GM21515 (cell line): ENCODE data around the gene LRP1.

Experiments used
- ATAC-seq: cut with Tn5 transposase; IDR thresholded peaks from one replicate; pipeline ENCODE4 v1.9.1; 2021; ENCODE audit not compliant: unreplicated experiment

Gene LRP1

DNA sequence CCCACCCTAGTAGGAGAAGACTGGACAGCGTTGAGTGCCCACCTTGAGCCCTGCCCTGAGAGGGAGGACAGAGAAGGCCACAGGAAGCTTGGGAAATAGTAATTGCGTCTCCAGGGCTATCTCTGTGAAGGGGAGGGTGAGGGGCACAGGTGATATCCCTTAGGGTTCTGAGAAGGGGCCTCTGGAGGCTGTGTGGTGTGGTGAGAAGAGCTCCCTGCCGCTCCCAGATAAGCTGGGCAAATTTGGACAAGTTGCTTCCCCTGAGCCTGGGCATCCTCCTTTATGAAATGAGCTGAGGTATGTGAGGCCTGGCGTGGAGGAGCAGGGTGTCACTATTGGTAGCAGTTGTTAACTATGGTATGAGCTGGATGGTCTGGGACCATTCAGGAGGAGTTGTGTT, 42.6 kb downstream of the LRP1 start:
- ATAC-seq: no peak

DNA sequence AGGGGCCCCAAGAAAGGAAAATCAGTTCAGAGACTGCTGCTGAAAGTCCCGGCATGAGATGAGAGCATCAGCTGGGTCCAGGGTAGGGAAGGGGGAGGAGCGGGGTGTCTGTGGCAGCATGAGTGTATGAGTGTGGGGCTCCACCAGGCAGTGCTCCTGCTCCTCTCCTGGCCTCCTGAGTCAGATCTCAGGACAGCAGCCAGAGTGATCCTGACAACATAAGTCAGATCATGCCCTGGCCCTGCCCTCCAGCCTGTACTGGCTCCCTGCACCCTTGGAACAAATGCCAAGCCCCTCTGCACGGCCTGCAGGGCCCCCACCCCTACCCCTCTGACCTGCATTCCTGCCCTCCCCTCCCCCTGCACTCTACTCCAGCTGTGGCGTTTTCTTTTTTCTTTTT, 43.4 kb downstream of the LRP1 start:
- ATAC-seq: no peak

DNA sequence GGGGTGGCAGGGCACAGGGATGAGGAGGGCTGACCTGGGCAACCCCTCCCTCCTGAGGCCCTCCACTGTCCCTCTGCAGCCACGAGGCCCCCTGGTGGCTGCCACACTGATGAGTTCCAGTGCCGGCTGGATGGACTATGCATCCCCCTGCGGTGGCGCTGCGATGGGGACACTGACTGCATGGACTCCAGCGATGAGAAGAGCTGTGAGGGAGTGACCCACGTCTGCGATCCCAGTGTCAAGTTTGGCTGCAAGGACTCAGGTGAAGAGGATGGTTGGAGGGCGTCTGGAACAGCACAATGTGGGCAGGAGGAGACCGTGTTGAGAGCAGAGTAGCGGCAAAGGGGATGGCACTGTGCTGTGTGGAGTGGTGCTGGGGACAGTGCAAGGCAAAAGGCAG, 44.8 kb downstream of the LRP1 start:
- no peak for ATAC-seq

DNA sequence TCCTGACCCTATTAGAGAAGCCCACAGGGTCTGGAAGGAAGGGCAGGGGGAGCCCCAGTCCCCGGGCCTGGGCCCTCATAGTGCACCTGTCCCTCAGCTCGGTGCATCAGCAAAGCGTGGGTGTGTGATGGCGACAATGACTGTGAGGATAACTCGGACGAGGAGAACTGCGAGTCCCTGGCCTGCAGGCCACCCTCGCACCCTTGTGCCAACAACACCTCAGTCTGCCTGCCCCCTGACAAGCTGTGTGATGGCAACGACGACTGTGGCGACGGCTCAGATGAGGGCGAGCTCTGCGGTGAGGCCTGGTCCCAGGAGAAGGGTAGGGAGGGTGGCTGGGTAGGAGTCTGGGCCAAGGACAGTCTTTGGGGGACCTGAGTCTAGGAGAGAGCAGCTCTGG, 45.4 kb downstream of the LRP1 start:
- ATAC-seq: no peak

DNA sequence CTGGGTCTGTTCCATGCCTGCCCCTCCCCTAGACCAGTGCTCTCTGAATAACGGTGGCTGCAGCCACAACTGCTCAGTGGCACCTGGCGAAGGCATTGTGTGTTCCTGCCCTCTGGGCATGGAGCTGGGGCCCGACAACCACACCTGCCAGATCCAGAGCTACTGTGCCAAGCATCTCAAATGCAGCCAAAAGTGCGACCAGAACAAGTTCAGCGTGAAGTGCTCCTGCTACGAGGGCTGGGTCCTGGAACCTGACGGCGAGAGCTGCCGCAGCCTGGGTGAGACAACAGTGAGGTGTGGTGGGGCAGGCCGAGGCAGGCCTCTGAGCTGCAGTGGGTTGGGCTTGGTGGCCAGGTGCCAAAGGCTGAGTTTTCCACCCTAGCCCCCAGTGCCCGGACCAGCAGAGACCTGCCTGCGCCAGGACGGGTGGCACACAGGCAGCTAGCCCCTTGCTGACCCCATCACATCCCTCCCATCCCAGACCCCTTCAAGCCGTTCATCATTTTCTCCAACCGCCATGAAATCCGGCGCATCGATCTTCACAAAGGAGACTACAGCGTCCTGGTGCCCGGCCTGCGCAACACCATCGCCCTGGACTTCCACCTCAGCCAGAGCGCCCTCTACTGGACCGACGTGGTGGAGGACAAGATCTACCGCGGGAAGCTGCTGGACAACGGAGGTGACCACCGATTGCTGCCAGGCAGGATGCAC, 47.3 kb downstream of the LRP1 start:
- ATAC-seq: no peak

DNA sequence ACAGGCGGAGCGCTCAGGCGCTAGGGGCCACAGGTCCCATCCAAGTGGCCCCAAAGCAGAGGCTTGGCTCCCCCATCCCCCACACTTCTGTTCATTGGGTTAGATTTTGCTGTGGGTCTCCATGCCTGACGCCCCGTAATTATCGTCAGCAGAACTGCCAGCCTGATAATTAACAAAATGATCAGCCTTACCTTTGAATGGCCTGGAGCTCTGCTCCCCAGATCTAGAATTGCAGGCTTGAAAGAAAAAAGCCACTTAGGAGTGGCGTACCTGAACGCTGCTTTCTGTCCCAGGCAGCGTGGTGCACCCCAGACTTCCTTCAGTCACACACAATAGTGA, 47.8 kb downstream of the LRP1 start:
- ATAC-seq: no peak

DNA sequence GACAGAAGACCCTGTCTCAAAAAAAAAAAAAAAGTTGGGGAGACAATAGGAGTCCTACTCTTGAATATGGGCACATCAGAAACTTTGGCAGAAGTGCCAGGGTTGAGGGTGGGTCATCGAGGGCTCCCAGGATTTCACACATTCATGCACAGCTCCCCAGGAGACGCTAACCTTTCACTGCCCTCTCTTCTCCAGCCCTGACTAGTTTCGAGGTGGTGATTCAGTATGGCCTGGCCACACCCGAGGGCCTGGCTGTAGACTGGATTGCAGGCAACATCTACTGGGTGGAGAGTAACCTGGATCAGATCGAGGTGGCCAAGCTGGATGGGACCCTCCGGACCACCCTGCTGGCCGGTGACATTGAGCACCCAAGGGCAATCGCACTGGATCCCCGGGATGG, 48.6 kb downstream of the LRP1 start:
- ATAC-seq: no peak

DNA sequence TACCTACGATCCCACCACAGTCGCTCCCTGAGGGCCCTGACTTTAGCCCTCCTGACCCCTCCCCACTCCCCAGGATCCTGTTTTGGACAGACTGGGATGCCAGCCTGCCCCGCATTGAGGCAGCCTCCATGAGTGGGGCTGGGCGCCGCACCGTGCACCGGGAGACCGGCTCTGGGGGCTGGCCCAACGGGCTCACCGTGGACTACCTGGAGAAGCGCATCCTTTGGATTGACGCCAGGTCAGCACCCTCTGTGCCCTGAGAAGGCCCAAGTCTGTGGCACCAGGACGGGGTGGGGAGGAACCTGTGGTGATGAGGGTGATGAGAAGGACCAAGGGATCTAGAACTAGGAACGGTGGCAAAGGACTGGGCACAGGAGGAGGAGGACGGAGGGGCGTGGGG, 49.1 kb downstream of the LRP1 start:
- no peak for ATAC-seq

DNA sequence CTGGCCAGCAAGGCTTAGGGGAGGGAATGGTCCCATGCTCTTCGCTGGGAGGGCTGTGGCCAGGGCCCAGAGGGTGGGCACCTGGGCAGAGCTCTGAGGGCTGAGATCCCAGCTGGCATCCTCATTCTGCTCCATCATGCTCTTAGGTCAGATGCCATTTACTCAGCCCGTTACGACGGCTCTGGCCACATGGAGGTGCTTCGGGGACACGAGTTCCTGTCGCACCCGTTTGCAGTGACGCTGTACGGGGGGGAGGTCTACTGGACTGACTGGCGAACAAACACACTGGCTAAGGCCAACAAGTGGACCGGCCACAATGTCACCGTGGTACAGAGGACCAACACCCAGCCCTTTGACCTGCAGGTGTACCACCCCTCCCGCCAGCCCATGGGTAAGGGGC, 49.9 kb downstream of the LRP1 start:
- ATAC-seq: no peak

DNA sequence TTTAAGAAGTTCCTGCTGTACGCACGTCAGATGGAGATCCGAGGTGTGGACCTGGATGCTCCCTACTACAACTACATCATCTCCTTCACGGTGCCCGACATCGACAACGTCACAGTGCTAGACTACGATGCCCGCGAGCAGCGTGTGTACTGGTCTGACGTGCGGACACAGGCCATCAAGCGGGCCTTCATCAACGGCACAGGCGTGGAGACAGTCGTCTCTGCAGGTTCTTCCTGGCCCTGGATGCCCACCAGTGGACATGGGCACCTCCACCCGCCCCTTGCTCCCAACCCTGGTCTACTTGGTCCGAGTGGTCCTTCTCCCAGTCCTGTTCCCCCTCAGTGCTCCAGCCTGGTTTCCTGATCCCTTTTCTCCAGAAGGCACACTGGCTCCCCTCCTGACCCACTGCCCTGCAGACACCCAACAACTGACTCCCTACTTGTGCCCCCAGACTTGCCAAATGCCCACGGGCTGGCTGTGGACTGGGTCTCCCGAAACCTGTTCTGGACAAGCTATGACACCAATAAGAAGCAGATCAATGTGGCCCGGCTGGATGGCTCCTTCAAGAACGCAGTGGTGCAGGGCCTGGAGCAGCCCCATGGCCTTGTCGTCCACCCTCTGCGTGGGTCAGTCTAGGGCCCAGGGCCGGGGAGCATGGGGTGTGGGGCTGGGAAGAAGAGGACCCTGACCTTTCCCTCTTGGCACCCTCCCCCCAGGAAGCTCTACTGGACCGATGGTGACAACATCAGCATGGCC, 51.2 kb downstream of the LRP1 start:
- no peak for ATAC-seq

DNA sequence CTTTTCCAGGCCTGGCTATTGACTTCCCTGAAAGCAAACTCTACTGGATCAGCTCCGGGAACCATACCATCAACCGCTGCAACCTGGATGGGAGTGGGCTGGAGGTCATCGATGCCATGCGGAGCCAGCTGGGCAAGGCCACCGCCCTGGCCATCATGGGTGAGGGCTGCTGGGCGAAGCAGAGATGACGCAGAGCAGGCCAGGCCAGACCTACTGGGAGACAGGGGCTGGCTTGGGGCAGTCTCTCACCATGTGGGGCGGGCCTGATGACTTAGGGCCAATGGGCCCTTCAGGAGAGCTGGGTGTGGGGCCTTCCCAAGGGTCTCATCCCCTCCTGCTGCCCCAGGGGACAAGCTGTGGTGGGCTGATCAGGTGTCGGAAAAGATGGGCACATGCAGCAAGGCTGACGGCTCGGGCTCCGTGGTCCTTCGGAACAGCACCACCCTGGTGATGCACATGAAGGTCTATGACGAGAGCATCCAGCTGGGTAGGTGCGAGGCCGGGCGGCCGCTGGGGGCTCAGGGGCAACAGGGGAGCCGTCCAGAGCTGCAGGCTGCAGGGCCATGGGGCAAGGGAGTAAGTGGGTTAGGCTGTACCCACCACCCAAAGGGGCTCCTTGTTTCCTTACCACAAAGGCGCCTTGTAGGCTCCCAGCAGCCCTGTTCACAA, 52.2 kb downstream of the LRP1 start:
- ATAC-seq: no peak

DNA sequence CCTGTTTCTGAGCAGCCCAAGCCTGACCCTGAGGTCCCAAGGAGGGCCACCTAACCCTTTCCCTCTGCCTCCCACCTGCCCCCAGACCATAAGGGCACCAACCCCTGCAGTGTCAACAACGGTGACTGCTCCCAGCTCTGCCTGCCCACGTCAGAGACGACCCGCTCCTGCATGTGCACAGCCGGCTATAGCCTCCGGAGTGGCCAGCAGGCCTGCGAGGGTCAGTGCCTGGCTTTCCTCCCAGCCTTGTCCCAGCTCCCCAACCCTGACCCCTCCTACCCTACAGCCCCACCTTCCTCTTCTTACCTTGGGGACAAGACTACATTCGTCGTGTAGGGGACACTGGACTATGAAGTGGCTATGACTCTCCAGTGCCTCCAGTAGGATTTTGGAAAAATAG, 52.8 kb downstream of the LRP1 start:
- ATAC-seq: no peak

DNA sequence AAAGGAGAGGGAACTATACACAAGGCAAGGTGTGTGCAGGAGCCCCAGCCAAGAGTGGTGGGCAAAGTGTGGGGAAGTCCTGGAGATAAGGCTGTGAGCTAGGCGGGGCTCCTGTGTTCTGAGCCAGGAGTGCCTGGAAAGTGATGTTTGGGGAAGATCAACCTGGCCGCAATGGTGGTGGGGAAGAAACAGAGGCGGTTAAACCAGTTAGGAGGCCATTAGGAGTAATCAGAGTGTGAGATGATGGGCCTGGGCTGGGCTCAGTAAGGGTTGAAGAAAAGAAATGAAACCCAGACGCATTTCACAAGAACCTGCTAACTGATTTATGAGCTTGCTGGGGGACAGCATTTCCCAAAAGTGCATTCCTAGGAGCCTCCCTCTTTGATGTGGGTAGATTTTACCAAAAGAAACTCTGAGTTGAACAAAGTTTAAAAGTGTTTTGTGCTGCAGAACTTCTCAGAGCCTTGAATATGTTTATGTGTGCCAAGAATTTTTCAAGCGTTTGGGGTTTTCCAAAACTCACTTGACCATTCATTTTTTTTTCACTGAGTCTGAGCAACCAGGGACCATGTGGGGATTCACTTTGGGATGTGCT, 53.4 kb downstream of the LRP1 start:
- no peak for ATAC-seq

DNA sequence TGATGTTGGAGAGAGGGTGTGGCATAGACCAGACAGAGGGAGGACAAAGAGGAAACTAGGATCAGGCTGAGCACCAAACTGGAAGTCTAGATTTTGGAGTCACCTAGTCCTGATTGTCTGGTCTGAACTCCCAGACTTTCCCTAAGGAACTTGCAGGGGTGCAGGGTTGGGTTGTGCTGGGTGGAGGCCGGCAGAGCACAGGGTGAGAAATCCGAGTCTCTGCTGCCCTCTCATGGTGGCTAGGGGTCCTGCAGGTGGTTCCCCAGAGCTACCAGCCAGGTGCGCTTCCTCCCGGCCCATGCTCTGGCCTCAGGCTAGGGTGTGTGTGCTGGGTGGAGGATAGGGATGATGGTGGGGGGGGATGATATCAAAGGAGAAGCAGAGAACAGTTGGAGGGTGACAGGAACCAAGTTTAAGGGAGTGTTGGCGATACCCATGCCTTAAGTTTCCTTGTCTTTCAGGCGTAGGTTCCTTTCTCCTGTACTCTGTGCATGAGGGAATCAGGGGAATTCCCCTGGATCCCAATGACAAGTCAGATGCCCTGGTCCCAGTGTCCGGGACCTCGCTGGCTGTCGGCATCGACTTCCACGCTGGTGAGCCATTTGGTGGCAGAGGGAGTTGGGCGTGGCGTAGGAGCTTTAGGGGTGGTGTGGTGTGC, 54.8 kb downstream of the LRP1 start:
- peak; percentile 82 for ATAC-seq

DNA sequence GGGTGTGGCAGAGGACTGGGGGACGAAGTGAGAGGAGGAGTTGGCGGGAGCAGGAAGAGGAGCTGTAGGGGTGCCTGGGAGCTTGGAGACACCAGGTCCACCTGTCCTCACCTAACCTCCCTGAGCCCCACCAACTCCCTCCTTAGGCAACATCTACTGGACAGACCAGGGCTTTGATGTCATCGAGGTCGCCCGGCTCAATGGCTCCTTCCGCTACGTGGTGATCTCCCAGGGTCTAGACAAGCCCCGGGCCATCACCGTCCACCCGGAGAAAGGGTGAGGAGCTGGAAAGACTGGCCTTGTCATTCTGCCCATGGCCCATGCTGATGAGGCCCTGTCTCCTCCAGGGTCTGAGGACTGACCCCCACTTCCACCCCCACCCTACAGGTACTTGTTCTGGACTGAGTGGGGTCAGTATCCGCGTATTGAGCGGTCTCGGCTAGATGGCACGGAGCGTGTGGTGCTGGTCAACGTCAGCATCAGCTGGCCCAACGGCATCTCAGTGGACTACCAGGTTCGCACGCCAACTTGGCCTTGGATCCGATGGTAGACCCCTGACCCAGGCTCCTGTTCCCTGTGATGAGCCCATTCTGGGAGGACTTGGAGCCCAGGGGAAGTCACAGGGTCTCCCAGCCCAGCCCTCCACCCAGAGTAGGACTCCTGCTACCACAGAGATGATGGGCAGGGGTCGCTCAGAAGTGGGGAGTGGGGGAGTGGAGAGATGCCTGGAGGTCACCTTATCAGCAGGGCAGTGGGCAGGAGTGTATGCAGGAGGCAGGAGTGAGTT, 55.8 kb downstream of the LRP1 start:
- ATAC-seq: no peak

DNA sequence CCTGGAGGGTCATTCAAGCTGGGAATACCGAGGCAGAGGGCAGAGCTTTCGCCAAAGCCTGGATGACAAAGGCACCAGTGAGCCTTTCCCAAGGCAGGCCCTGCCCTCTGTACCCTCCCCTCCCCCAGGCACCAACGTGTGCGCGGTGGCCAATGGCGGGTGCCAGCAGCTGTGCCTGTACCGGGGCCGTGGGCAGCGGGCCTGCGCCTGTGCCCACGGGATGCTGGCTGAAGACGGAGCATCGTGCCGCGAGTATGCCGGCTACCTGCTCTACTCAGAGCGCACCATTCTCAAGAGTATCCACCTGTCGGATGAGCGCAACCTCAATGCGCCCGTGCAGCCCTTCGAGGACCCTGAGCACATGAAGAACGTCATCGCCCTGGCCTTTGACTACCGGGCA, 57.1 kb downstream of the LRP1 start:
- no peak for ATAC-seq

DNA sequence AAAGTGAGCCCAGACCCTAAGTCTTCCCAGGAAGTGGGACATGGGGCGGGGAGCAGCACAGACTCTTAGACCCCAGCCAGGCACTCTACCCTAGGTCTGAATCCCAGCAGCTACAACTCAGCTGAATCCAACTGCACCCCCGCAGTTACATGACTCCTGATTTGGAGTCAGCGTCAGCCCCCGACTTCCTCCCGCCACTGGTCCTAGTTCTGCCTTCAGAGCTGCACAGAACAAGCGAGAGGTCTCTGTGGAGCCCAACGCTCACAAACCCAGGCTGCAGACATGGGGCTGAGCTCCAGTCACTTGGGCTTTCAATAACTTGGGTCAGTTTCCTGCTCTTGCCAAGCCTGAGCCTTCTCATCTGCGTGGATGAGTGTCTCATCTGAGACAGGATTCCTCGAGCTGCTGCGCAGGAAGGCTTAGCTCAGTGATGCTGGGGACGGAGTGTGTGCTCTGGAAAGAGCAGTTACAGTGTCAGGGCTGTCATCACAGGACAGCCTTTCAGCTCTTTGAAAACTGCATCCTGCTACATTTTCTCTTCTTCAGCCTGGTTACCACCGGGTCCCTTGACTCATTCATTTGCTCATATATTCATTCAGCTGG, 57.7 kb downstream of the LRP1 start:
- no peak for ATAC-seq

DNA sequence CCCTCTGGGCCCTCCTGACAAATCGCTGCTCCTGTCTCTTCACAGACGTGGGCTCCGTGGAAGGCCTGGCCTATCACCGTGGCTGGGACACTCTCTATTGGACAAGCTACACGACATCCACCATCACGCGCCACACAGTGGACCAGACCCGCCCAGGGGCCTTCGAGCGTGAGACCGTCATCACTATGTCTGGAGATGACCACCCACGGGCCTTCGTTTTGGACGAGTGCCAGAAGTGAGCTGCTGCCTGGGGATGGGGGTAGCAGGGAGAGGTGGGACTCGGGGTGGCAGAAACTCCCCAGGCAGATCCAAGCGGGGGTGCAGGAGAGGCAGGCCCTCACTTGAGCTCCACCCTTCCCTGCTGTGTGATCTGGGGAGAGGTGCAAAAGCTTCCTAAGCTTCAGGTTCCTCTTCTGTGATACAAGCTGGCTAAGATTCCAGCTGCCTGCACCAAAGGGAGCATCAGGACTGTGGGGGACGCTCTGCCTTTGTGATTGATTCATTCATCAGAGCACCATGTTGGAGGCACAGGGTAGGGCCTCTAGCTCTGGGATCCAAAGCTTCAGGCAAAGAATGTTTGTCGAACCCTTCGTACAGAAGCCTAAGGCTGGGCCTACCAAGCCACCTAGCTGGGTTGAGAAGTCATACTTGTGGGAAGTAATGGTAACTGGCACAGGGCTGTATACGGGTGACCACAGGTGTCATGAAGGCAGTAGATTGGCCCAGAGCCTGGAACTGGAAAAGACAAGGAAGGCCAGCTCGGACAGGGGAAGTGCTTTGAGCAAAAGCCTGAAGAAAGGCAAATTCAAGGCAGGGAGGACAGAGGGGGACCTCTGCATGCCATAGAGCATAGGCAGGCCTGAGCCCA, 59.2 kb downstream of the LRP1 start:
- ATAC-seq: no peak

DNA sequence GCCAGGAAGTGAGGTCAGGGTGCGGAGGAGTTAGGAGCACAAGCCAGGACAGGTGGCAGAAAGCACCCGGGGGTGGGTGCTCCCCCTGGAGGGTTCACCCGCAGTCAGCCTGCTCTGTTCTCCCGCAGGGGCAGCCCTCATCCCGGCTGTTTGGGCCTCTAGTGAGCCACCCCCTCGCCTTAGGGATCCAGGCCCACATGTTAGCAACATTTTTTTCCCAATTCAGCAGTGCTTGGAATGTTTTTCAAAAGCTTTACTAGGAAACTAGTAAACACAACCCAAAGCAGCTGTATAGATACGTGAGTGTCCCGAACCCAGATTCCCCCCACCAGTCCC, 59.8 kb downstream of the LRP1 start:
- no peak for ATAC-seq
